ENCODE data around the gene ALPP.

Gene ALPP

DNA sequence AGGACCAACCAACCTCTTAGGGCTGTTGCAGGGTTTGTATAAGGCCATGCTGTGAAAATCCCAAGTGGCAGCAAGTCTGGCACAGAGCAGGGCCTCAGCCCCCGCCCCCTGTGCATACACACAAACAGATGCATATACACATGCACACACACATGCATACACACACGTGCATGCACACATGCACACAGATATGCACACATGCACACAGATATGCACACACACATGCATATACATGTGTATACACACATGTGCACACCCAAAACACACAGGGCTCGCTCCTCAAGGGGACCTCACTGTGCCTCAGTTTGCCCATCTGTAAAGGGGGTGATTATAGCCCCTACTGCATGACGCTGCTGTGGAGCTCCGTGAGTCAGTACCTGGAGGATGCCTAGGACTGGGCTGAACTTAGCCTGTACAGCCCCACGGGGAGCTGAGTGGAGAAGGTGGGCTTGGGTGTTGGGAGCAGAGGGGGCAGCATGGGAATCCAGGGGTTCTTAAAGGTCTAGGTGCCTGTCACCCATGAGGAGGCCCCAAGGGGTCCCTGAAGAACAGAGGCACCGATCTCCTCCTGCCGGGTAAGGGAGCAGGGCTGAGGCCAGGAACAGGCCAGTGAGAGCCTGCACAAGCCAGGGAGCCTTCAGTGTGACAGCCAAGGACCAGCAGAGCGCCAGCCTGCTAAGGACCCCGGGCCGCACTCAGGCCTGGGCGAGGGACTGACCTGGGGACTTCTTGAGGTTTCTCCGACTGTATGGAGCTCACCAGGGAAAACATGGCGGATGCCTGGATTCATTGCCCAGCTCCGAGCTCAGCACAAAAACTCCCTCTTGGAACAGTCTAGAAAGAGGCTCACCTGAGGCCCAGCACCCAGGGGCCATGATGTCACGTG lies 53.4 kb downstream of the ALPP start:
- TF ChIP-seq SIN3A (IDR thresholded peaks at IDR 0.05; ENCODE audit: borderline replicate concordance, insufficient read depth, low read length) (no peak), FOXP2 (optimal IDR thresholded peaks at IDR 0.05; ENCODE audit: borderline replicate concordance, extremely low read depth, extremely low read length, insufficient read depth) (no peak)
